Caki2 (cell line): ENCODE results near the gene FAM124B. TPM values are rescaled to one million over a fixed set of nuclear protein-coding genes. Genes with fewer than 3 reads are reported as not detected.

ENCODE experiments used
- DNase-seq: peaks from one replicate; pipeline ENCODE4 v3.0.0-alpha.2; 2015; ENCODE audit warnings: low read depth
- in situ Hi-C: cut with HindIII; loops from 2 replicates; pipeline ENCODE4 v1.10.0; 2016; ENCODE audit warnings: low sequenced_read_pairs, low pct_unique_long_range_greater_than_20kb, mixed read lengths
- total RNA-seq: library from RNA; depleted of rRNA; stranded (reverse); fragments of >200 nt; shearing (Covaris generic); gene quantifications from 2 replicates; pipeline ENCODE4 v1.2.3, GENCODE V29; 2014; ENCODE audit warnings: low replicate concordance; rRNA removed

FAM124B gene
- total RNA-seq = not detected in 2 replicates

DNA sequence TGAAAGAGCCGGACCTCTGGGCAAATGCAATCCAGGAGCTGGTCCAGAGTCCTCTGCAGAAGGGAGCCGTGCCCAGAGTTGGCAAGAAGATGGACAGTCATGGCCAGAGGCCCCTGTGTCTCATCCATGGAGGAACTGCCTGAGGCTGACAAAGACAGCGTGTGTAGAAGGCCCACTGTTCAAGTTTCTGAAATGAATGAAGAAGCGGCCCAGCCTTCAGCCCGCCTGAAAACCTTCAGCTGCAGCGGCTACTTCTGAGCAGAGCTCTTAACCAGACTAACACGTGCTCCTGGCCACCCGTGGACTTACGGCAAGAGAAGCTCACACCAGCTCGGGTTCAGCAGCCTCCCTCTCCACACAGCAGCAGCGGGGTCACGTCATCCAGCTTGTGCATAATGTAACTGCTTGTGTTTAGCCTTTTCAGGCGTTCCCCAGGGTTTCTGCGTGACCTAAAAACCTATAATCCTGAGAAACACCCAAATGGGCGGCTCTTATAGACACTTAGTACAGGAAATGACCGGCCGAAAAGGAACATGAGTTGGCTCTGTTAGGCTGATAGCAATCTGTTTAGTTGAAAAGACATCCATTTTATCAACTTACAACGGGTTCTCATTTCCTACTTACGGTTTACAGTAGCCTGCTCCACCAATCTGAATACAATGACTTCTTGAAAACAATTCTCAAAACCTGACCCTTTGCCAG, at the start of gene FAM124B:
Gene FAM124B (minus strand): TSS at position 467 of the 702 bp plus-strand sequence. CDS start 339 bp downstream, at position 128.
- no peak for DNase-seq
- in situ Hi-C loops = no loop called here

- in situ Hi-C loops = no loop called here
- peak; percentile 11 for DNase-seq
Observed at GRCh38 chr2:224449212-224450147, 47.6 kb upstream of the FAM124B start.

DNA sequence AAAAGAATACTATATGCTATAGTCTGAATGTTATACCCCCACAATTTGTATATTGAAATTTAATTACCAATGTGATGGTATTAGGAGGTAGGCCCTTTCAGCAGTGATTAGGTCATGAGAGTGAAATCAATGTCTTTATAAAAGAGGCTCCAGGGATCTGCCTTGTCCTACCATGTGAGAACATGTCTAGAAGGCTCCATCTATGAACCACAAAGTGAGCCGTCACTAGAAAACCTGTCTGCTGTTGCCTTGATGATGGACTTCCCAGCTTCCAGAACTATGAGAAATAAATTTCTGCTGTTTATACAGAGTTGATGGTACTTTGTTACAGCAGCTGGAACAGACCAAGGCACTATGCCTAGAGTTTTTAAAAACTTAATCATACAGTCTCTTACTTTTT, 46.3 kb upstream of the FAM124B start:
- in situ Hi-C loops = no loop called here
- DNase-seq = no peak

- in situ Hi-C loops = no loop called here
- DNase-seq = no peak
Observed at GRCh38 chr2:224444783-224445182, 42.9 kb upstream of the FAM124B start.

- in situ Hi-C loops = no loop called here
- DNase-seq = no peak
Observed at GRCh38 chr2:224444021-224444420, 42.1 kb upstream of the FAM124B start.

DNA sequence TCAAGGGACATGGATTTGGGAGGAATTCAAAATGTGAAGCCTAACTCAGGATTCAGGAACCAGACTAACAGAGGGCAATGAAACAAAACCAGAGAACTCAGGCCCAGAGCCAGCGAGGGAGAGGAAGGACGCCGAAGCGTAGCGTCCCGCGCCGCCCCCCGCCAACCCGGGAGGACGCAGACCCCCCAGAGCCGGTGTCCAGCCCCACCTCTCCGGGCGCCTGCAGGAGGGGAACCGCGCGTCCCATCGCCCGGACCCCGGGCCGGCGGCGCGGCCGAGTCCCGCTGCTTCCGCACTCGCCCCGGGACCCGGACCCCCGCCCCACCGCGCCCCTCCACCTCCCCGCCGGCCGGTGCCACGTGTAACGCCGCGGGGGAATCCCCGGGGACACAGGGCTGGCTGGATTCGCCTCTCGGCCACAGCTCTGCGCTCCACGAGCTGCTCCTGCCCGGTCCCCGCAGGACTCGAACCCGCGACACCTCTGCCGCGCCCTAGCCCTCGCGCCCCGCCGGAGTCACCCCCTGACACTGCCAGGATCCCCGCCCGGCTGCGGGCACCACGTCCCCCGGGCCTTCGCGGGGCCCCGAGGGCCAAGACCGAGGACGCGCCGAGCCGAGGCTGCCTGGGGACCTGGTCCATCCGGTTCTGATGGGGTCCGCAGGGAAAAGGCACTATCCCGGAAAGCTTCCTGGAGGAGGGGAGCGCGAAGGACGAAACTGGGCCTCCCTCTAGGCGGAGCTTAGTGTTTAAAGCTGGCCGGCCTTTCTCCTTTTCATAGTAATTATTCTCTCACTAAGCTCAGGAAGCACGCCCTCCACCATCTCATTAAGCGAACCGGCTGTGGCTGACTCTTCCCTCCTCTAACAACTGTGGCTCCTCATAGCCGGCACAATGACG, 40.4 kb upstream of the FAM124B start:
- in situ Hi-C loops = no loop called here
- no peak for DNase-seq

- DNase-seq = no peak
- in situ Hi-C loops = no loop called here
Observed at GRCh38 chr2:224440988-224441387, 39.1 kb upstream of the FAM124B start.

GRCh38 chr2:224438726-224439125, 36.8 kb upstream of the FAM124B start:
- no peak for DNase-seq
- in situ Hi-C loops = no loop called here

- in situ Hi-C loops = no loop called here
- DNase-seq = no peak
Observed at GRCh38 chr2:224436634-224437033, 34.7 kb upstream of the FAM124B start.

DNA sequence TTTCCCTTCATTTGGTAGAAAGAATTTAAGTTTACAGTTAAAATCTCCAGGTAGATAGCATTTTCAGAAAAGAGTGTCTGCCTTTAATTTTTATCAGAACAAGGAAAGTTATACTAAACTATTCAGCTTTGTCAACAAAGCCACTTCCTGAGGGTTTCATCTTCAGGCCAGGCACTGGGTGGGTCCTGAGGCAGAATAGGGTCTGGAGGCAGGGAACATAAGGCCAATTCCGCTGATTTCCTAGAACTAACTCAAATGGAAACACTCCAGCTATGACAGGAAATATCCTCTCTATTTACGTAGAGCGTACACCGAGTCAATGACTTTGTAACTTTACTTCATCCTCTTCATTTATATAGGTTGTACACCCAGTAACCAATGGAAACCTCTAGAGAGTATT, 32.7 kb upstream of the FAM124B start:
- in situ Hi-C loops = no loop called here
- DNase-seq = no peak

GRCh38 chr2:224433442-224433841, 31.5 kb upstream of the FAM124B start:
- in situ Hi-C loops = no loop called here
- no peak for DNase-seq

DNA sequence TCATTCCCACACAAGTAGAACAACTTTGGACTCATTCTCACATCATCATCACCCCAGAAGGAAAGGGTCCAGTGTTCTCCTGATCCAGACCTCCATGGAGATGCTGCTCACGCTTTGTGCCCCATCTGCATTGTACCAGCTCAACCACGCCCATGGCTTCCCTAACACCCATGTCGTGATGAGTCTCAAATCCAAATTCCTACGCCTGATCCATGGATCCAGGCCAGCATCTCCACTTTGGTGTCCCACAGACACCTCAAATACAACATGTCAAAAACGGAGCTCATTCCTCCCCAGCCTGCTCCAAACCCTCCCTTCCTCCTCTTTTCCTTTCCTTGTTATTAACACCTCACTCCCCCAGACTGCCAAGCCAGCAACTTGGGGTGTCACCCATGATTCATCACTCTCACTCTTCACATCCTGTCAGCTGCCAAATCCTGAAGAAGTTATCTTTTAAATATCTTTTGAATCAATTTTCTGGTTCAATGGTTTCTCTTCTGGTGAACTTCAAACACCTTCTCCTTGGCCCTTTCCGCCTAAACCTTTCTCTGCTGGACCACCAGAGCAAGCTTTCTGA, 30.2 kb upstream of the FAM124B start:
- no peak for DNase-seq
- in situ Hi-C loops = no loop called here

- in situ Hi-C loops = no loop called here
- no peak for DNase-seq
Observed at GRCh38 chr2:224429441-224429810, 27.5 kb upstream of the FAM124B start.

- no peak for DNase-seq
- in situ Hi-C loops = no loop called here
Observed at GRCh38 chr2:224428787-224429440, 27.0 kb upstream of the FAM124B start.

- in situ Hi-C loops = no loop called here
- no peak for DNase-seq
Observed at GRCh38 chr2:224427471-224427870, 25.6 kb upstream of the FAM124B start.

DNA sequence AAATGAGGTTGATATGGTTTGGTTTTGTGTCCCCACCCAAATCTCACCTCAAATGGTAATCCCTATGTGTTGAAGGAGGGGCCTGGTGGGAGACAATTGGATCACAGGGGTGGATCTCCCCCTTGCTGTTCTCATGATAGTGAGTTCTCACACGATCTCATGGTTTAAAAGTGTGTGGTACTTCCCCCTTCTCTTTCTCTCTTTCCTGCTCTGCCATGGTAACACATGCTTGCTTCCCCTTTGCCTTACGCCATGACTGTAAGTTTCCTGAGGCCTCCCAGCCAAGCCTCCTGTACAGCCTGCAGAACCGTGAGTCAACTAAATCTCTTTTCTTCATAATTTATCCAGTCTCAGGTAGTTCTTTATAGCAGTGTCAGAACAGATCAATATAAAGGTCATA, 24.7 kb upstream of the FAM124B start:
- DNase-seq = no peak
- in situ Hi-C loops = no loop called here

GRCh38 chr2:224421065-224421464, 19.2 kb upstream of the FAM124B start:
- no peak for DNase-seq
- in situ Hi-C loops = no loop called here

- in situ Hi-C loops = no loop called here
- DNase-seq = no peak
Observed at GRCh38 chr2:224417947-224418346, 16.0 kb upstream of the FAM124B start.
